HUES64 (cell line): ENCODE data around the gene CCDC6.

Experiments used
- H3K27ac ChIP-seq: 2 replicates; pipeline ENCODE4 v1.7.0; 2013; ENCODE audit warnings: low read depth, low read length, inconsistent platforms
- H3K27me3 ChIP-seq: 2 replicates; pipeline ENCODE4 v1.6.1; 2013; ENCODE audit warnings: mild to moderate bottlenecking, low read length; ENCODE audit not compliant: insufficient read depth
- H3K36me3 ChIP-seq: 2 replicates; pipeline ENCODE4 v1.6.1; 2013; ENCODE audit warnings: mild to moderate bottlenecking, low read length; ENCODE audit not compliant: insufficient read depth
- H3K4me1 ChIP-seq: 2 replicates; pipeline ENCODE4 v1.6.1; 2013; ENCODE audit warnings: mild to moderate bottlenecking, low read length, moderate library complexity; ENCODE audit not compliant: insufficient read depth
- H3K4me3 ChIP-seq: 2 replicates; pipeline ENCODE4 v1.5.1; 2013; ENCODE audit warnings: mild to moderate bottlenecking, low read length, moderate library complexity
- H3K9ac ChIP-seq: 2 replicates; pipeline ENCODE4 v1.6.1; 2013; ENCODE audit warnings: mild to moderate bottlenecking, low read depth, low read length
- H3K9me3 ChIP-seq: 2 replicates; pipeline ENCODE4 v1.6.1; 2013; ENCODE audit warnings: low read depth, low read length; ENCODE audit not compliant: insufficient read depth
- WGBS: fragments of 150-250, 120-280 bp; methylation state at CpG from one replicate; pipeline ENCODE4 v1.1.7; 2013; ENCODE audit warnings: missing lambda C conversion rate; 5-methylcytosine and 5-hydroxymethylcytosine counted together

CCDC6 gene

GRCh38 chr10:59868696-59869593, 37.4 kb downstream of the CCDC6 start:
- 92% methylated on average over 6 of the region's 6 CpGs for WGBS

GRCh38 chr10:59867590-59867989, 38.8 kb downstream of the CCDC6 start:
- no peak overlapping the region for H3K9ac ChIP-seq
- peaks cover 30% of the 10 kb centered on the region for H3K4me1 ChIP-seq
- no peaks in the 10 kb centered on the region for H3K36me3 ChIP-seq
- no peak overlapping the region for H3K27ac ChIP-seq
- WGBS, result 94% methylated on average over 7 of the region's 7 CpGs
- H3K27me3 ChIP-seq, result no peaks in the 10 kb centered on the region
- H3K9me3 ChIP-seq, result no peaks in the 10 kb centered on the region
- H3K4me3 ChIP-seq, result no peak overlapping the region

More at GRCh38 chr10:59868696-59869593, 37.4 kb downstream of the CCDC6 start:
- H3K9ac ChIP-seq, result no peak overlapping the region
- H3K9me3 ChIP-seq, result no peaks in the 10 kb centered on the region
- no peaks in the 10 kb centered on the region for H3K27me3 ChIP-seq
- peaks cover 44% of the 10 kb centered on the region for H3K4me1 ChIP-seq
- H3K36me3 ChIP-seq, result no peaks in the 10 kb centered on the region
- H3K27ac ChIP-seq, result no peak overlapping the region
- no peak overlapping the region for H3K4me3 ChIP-seq

- WGBS, result 60% methylated on average over 5 of the region's 5 CpGs
- H3K4me3 ChIP-seq, result no peak overlapping the region
- H3K27me3 ChIP-seq, result no peaks in the 10 kb centered on the region
- H3K36me3 ChIP-seq, result no peaks in the 10 kb centered on the region
- H3K9me3 ChIP-seq, result no peaks in the 10 kb centered on the region
- no peak overlapping the region for H3K9ac ChIP-seq
- H3K27ac ChIP-seq, result no peak overlapping the region
- peaks cover 22% of the 10 kb centered on the region for H3K4me1 ChIP-seq
Observed at GRCh38 chr10:59865101-59865500, 41.3 kb downstream of the CCDC6 start.

GRCh38 chr10:59864141-59864962, 42.0 kb downstream of the CCDC6 start:
- H3K9ac ChIP-seq, result no peak overlapping the region
- no peaks in the 10 kb centered on the region for H3K9me3 ChIP-seq
- H3K27ac ChIP-seq, result no peak overlapping the region
- H3K4me3 ChIP-seq, result no peak overlapping the region
- H3K4me1 ChIP-seq, result peaks cover 24% of the 10 kb centered on the region
- no peaks in the 10 kb centered on the region for H3K27me3 ChIP-seq
- WGBS, result 91% methylated on average over 5 of the region's 5 CpGs
- no peaks in the 10 kb centered on the region for H3K36me3 ChIP-seq

GRCh38 chr10:59859570-59859969, 46.8 kb downstream of the CCDC6 start:
- 99% methylated on average over 6 of the region's 6 CpGs for WGBS
- Histone ChIP-seq H3K4me3 (no peak overlapping the region), H3K4me1 (peaks cover 51% of the 10 kb centered on the region), H3K9ac (no peak overlapping the region), H3K9me3 (no peaks in the 10 kb centered on the region), H3K27me3 (no peaks in the 10 kb centered on the region), H3K27ac (no peak overlapping the region), H3K36me3 (no peaks in the 10 kb centered on the region)

GRCh38 chr10:59857921-59858320, 48.4 kb downstream of the CCDC6 start:
- Histone ChIP-seq H3K4me3 (no peak overlapping the region), H3K36me3 (no peaks in the 10 kb centered on the region), H3K27ac (no peak overlapping the region), H3K4me1 (peaks cover 59% of the 10 kb centered on the region), H3K9ac (no peak overlapping the region), H3K9me3 (no peaks in the 10 kb centered on the region), H3K27me3 (no peaks in the 10 kb centered on the region)
- WGBS, result 94% methylated on average over 3 of the region's 3 CpGs

GRCh38 chr10:59857049-59857448, 49.3 kb downstream of the CCDC6 start:
- Histone ChIP-seq H3K36me3 (peaks cover 5% of the 10 kb centered on the region; the same call in 1 of the 2 replicates), H3K27ac (no peak overlapping the region), H3K27me3 (no peaks in the 10 kb centered on the region), H3K9ac (no peak overlapping the region), H3K9me3 (no peaks in the 10 kb centered on the region), H3K4me3 (no peak overlapping the region), H3K4me1 (peaks cover 63% of the 10 kb centered on the region)
- WGBS, result no CpG with 5 or more reads among the region's 3 CpGs

GRCh38 chr10:59856104-59856503, 50.3 kb downstream of the CCDC6 start:
- Histone ChIP-seq H3K36me3 (peaks cover 14% of the 10 kb centered on the region; the same call in 1 of the 2 replicates), H3K9ac (no peak overlapping the region), H3K4me3 (no peak overlapping the region), H3K4me1 (peaks cover 63% of the 10 kb centered on the region), H3K27ac (no peak overlapping the region), H3K9me3 (no peaks in the 10 kb centered on the region), H3K27me3 (no peaks in the 10 kb centered on the region)
- 88% methylated on average over 2 of the region's 3 CpGs for WGBS

- no peak overlapping the region for H3K27ac ChIP-seq
- H3K9me3 ChIP-seq, result no peaks in the 10 kb centered on the region
- H3K4me1 ChIP-seq, result peaks cover 62% of the 10 kb centered on the region
- peaks cover 28% of the 10 kb centered on the region for H3K36me3 ChIP-seq
- 95% methylated on average over 4 of the region's 4 CpGs for WGBS
- H3K4me3 ChIP-seq, result no peak overlapping the region
- no peak overlapping the region for H3K9ac ChIP-seq
- H3K27me3 ChIP-seq, result no peaks in the 10 kb centered on the region
Observed at GRCh38 chr10:59854571-59854970, 51.8 kb downstream of the CCDC6 start.

GRCh38 chr10:59852670-59853069, 53.7 kb downstream of the CCDC6 start:
- no peaks in the 10 kb centered on the region for H3K27me3 ChIP-seq
- peaks cover 36% of the 10 kb centered on the region for H3K36me3 ChIP-seq
- H3K9me3 ChIP-seq, result no peaks in the 10 kb centered on the region
- peaks cover 52% of the 10 kb centered on the region for H3K4me1 ChIP-seq
- no peak overlapping the region for H3K4me3 ChIP-seq
- WGBS, result 97% methylated on average over 1 of the region's 1 CpG
- H3K27ac ChIP-seq, result no peak overlapping the region
- H3K9ac ChIP-seq, result no peak overlapping the region

- 99% methylated on average over 2 of the region's 4 CpGs for WGBS
- H3K4me1 ChIP-seq, result peaks cover 48% of the 10 kb centered on the region
Observed at GRCh38 chr10:59851864-59852263, 54.5 kb downstream of the CCDC6 start.

More at GRCh38 chr10:59851864-59852263, 54.5 kb downstream of the CCDC6 start:
- no peak overlapping the region for H3K9ac ChIP-seq
- no peak overlapping the region for H3K27ac ChIP-seq
- H3K27me3 ChIP-seq, result no peaks in the 10 kb centered on the region
- no peaks in the 10 kb centered on the region for H3K9me3 ChIP-seq
- H3K4me3 ChIP-seq, result no peak overlapping the region
- H3K36me3 ChIP-seq, result peaks cover 36% of the 10 kb centered on the region
